Glomerular endothelial cell (primary cell): ENCODE data around the gene PRSS2. TPM values are rescaled to one million over a fixed set of nuclear protein-coding genes. Genes with fewer than 3 reads are reported as not detected.

Experiments
- DNase-seq: peaks from one replicate; pipeline ENCODE4 v3.0.0-alpha.2; 2011; ENCODE audit warnings: low read depth, low spot score; ENCODE audit errors: extremely low read depth
- total RNA-seq: library from RNA; depleted of rRNA; stranded (reverse); fragments of >200 nt; gene quantifications from 2 replicates; pipeline ENCODE4 v1.2.3, GENCODE V29; 2015

The PRSS2 gene
- total RNA-seq, 1 donor from 2014 or later = 0.41 TPM

GRCh38 chr7:142819530-142819929, 48.8 kb downstream of the PRSS2 start:
- DNase-seq = no peak

DNA sequence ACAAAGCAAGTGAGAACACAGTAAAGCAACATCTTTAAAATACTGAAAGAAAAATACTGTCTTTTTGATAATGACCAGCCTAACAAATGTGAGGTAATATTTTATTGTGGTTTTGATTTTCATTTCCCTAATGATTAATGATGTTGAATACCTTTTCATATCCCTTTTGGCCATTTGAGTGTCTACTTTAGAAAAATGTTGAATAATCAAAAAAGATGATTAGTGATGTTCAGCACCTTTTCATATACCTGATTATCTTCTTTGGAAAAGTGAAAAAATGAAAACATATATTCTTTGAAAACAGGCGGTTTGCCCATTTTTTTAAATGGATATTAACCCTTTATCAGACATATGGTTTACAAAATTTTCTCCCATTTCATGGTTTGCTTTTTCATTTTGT, 51.9 kb downstream of the PRSS2 start:
- DNase-seq = no peak

Other genes starting within 250 kb of the PRSS2 start
- not detected in 2 replicates for gene PRSS1, start 21.5 kb upstream of the PRSS2 start, total RNA-seq
- gene EPHB6, start 84.1 kb downstream of the PRSS2 start, total RNA-seq = 3.5 and 3.8 TPM in 2 replicates
- gene TRPV6, start 114.8 kb downstream of the PRSS2 start, total RNA-seq = not detected in 2 replicates
- gene TRPV5, start 162.8 kb downstream of the PRSS2 start, total RNA-seq = not detected in 2 replicates
- not detected in 2 replicates for gene LLCFC1, start 168.5 kb downstream of the PRSS2 start, total RNA-seq
- 0.18 TPM in 1 of 2 replicates, not detected in the other for gene KEL, start 191.4 kb downstream of the PRSS2 start, total RNA-seq